Astrocyte of the cerebellum (primary cell): Measurements from ENCODE around the gene DHX58.
A peak's percentile ranks its signal among the peaks of the same experiment; 100 is the strongest.
"Not testable (repeated sequence)": the region's sequence is repeated elsewhere in the genome, so short reads cannot be mapped to it uniquely, and the experiment has no call there.

Experiments used
- DNase-seq: peaks from one replicate; pipeline ENCODE4 v3.0.0-alpha.2; 2011; ENCODE audit warnings: low read depth
- H3K4me3 ChIP-seq: 2 replicates; pipeline ENCODE4 v1.5.1; 2011; ENCODE audit warnings: mild to moderate bottlenecking, low read depth, low read length, moderate library complexity
- in situ Hi-C: cut with HindIII; loops from 2 replicates; pipeline ENCODE4 v1.10.0; 2017; ENCODE audit warnings: low sequenced_read_pairs
- TF ChIP-seq, protein P1 (sequence below): IDR thresholded peaks from 2 replicates; pipeline ENCODE4 v1.5.1; 2012; ENCODE audit warnings: low read length, low read depth, moderate library complexity, mild to moderate bottlenecking; ENCODE audit errors: missing control alignments

Gene DHX58

DNA sequence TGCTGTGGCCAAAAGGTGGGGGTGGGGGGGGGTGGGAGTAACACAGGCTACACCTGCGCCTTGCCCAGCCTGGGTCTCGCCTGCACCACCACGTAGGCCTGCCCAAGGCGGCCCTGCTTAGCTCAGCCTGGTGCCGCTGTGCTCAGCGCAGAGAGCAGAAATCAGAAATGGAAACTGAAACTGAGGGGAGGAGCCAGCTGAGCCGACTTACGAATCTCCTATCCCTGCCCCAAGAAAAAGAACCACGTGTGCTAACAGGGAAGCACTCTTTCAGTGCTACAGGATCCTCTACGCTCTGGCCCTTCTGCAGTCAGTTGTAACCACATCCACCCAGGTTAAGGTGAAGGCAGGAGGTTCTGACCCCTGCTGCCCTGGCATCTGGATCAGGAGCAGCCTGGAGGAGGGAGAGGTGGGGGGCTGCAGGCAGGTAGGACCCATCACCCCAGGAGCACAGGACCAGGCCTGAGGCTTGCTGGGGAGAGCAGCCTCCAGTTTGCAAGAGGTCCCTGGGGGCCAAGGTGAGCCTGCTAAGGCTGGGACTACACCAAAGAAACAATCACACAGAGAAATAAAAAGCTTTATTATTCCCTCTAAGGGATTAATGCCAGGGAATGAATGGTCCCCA is at the start of gene DHX58:
DHX58 (minus strand) TSS at position 163 of the 625 bp plus-strand sequence. CDS start 822 bp downstream, outside the sequence.
- TF ChIP-seq, protein P1, sequence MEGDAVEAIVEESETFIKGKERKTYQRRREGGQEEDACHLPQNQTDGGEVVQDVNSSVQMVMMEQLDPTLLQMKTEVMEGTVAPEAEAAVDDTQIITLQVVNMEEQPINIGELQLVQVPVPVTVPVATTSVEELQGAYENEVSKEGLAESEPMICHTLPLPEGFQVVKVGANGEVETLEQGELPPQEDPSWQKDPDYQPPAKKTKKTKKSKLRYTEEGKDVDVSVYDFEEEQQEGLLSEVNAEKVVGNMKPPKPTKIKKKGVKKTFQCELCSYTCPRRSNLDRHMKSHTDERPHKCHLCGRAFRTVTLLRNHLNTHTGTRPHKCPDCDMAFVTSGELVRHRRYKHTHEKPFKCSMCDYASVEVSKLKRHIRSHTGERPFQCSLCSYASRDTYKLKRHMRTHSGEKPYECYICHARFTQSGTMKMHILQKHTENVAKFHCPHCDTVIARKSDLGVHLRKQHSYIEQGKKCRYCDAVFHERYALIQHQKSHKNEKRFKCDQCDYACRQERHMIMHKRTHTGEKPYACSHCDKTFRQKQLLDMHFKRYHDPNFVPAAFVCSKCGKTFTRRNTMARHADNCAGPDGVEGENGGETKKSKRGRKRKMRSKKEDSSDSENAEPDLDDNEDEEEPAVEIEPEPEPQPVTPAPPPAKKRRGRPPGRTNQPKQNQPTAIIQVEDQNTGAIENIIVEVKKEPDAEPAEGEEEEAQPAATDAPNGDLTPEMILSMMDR = no peak
- DNase-seq = peak; percentile 22
- in situ Hi-C loops = loop anchor here (5.0 kb wide), 1 partner anchor 145 kb away; the partner anchor contains the start of gene CNP
- no peak within 1 kb of the TSS for H3K4me3 ChIP-seq

DNA sequence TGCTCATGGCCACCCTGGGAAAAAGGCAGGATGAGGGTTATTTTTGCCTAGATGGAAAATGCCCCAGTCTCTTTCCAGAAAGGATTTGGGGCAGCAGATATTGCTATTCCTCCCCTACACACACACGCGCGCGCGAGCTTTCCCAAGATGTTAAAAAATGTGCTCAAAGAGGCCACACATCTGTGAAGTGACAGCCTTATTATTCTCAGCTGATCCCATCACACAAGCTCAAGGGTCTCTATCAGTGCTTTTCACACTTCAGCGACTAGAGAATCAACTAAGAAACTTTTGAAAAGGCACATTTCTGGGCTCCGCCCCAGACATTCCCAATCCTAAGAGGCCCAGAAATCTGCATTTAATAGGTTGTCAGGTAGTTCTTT is 48.0 kb upstream of the DHX58 start:
- no peak overlapping the region for H3K4me3 ChIP-seq
- TF ChIP-seq, protein P1 = no peak
- no peak for DNase-seq
- in situ Hi-C loops = no loop called here

DNA sequence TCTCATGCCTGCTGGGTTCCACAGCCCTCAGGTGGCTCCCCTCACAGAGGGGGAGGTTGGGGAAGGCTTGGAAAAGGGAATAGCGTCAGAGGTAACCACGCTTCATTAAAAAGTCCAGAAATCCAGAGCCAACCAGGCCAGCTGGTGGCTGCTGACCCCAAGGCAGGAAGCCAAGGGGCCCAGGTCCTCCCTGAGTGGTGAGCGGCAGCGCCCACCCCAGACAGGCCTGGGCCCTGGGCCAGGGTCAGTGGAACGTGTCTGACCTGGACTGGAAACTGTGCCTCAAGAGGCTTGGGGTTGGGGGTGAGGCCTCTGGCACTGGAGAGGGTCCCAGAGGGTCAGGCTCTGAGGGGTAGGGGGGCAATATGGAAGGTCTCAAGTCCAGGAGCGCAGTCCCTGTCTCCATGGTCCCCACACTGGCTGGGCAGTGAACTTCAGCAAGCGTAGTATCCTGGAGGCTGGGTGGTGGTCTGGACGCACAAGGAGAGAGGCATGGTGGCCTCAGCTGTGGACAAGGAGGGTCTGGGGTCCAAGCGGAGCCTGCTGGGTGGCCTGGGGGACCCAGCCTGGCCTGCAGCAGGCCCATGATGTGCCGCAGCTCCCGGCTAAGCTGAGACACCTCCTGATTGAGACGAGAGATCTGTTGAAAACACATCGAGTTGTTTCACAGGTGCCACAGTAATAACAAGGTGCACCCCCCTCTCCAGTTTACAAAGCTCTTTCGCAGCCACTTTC is 47.4 kb upstream of the DHX58 start:
- in situ Hi-C loops = no loop called here
- H3K4me3 ChIP-seq = no peak overlapping the region
- TF ChIP-seq, protein P1 = no peak
- no peak for DNase-seq

DNA sequence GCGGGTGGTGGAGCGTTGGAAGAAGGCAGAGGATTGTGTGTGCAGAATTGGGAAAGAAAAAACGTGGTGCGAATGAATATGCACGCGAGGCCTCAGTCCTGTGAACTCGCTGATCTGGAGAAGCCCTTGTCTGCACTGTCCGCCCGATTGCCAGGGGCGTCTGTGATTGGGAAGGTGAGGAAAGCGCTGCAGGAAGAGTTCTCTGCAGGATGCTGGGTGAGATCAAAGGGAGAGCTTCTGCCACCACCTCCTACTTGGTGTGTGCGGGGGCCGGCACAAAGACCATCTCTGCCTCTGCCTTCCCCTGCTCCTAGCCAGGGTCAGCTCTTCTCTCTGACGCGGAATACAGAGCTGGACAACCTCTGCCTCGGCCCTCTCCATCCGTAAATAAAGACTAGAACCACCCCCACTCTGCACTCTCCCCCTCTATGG is 43.1 kb upstream of the DHX58 start:
- no peak for DNase-seq
- TF ChIP-seq, protein P1 = no peak
- in situ Hi-C loops = no loop called here
- H3K4me3 ChIP-seq = peak overlapping the region; percentile 100

DNA sequence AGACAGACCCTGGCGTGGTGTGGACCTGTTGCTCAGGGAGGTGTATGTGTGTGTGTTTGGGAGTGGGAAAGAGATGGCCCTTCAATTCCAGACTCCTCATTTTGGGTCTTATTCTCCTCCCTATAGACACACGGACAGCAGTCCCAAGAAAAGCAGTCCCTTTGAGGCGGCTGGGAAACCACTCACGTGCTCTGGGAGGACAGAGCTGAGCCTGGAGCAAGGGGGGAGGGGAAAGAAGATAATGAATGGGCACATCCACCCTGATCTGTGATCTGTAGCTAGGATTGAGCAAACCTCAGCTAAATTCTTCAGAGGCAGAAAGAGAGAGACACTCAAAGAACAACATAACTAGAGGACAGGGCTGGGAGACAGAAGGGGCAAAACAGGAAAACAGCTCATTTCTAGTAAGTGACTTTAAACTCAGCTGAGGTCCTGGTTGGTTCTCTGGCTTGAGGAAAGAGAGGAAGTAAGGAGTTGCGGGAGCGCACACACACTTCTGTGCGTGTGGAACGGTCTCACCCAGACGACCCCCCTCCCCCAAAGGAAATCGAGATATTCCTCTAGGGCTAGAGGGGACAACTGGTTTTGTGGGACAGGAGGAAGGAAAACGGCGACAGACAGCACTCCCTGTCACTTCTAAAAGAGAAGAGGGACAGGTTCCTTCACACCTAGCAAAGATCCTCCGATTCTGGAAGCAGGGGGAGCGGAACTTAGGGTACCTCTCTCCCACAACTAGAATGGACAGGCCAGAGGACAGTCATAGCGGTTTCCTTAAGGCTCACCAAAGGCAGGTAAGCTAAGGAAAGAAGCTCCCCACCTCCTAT is 41.6 kb upstream of the DHX58 start:
- no peak for DNase-seq
- TF ChIP-seq, protein P1 = no peak

DNA sequence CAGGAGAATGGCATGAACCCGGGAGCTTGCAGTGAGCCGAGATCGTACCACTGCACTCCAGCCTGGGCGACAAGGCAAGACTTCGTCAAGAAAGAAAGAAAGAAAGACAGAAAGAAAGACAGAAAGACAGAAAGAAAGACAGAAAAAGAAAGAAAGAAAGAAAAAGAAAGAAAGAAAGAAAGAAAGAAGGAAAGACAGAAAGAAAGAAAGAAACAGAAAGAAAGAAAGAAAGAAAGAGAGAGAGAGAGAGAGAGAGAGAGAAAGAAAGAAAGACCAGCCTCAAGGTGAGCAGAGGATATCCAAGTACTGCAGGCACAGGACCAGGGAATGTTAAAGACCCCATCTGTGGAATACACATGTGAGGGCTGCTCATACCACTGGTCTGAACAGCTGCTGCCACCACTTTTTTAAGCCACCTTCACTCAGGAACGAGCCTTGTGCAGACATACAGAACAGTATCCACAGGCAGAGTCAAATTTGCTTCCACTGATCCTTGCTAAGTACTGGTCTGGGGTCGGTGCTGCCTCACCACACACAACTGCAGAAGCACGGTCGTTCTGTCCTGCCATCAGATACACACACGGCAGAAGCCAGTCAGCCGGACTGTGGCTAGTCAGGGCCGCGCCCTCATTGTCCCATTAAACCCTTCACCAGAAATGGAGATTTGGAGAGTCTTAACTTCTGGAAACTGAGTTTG is 34.5 kb upstream of the DHX58 start:
- TF ChIP-seq, protein P1 = no peak
- DNase-seq = no peak
- in situ Hi-C loops = no loop called here
- no peak overlapping the region for H3K4me3 ChIP-seq

More for the DNA sequence above, 41.6 kb upstream of the DHX58 start:
- in situ Hi-C loops = no loop called here
- H3K4me3 ChIP-seq = peak overlapping the region; percentile 100

DNA sequence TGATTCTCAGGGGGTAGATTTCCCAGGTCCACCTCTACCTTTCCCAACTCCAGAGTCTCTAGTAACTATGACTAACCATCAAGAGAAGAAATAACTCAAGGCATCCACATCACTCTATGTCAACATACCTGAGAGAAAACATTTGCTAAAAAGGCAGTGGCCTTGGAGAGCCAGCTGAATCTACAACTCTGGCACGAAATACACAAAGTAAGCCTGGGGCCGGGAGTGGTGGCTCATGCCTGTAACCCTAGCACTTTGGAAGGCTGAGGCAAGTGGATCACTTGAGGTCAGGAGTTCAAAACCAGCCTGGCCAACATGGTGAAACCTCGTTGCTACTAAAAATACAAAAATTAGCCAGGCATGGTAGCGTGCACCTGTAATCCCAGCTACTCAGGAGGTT is 30.6 kb upstream of the DHX58 start:
- DNase-seq, H3K4me3 ChIP-seq, in situ Hi-C loops: not testable (repeated sequence)
